GM19395 (cell line): ENCODE data around the gene DBH.
"Not testable (repeated sequence)": the region's sequence is repeated elsewhere in the genome, so short reads cannot be mapped to it uniquely, and the experiment has no call there.

Experiments used
- ATAC-seq: cut with Tn5 transposase; IDR thresholded peaks from one replicate; pipeline ENCODE4 v1.9.1; 2021; ENCODE audit warnings: mild to moderate bottlenecking, moderate library complexity; ENCODE audit not compliant: unreplicated experiment

Gene DBH

GRCh38 chr9:133619791-133620190, 16.4 kb upstream of the DBH start:
- ATAC-seq, result no peak

DNA sequence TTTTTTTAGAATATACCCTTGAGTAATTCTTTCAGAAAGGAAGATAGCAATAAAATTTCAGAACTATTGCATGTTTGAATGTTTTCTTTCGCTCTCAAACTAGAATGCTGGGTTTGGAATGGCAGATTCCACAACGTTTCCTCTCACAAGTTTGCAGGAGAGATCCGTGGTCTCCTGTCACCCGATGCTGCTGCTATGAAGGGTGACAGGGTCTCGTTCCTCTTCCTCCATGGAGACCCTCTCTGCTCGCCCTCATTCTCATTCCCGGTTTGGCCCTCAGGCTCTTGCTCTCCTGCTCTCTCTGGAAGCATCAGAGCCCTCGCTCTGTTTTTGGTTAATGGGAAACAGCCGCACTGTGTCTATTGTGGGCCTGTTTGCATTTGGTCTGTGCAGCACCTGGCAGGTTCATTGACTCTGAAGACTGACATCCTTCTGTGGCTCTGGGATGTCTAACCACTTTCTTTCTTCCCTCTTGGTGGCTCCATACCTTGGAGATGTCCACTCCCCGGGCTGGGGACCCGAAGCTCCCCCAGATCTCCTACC, 14.4 kb upstream of the DBH start:
- no peak for ATAC-seq

DNA sequence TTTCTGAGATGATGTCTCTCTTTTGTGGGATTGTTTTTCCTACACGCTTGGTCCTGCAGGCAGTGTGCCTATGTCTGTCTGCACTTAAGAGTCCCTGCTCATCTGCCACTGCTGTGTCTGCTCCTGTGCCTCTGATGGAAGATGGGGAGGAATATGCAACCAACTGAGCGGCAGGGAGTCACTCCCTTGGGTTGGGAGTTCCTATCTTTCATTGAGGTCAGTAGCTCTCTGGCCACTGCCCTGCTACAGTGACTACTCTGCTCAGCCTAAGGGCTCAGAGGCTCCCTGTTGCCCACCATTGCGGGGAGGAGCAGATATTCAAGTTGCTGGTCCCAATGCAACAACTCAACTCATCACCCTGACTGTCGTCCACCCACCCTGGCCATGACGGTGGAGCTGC, 13.6 kb upstream of the DBH start:
- no peak for ATAC-seq

DNA sequence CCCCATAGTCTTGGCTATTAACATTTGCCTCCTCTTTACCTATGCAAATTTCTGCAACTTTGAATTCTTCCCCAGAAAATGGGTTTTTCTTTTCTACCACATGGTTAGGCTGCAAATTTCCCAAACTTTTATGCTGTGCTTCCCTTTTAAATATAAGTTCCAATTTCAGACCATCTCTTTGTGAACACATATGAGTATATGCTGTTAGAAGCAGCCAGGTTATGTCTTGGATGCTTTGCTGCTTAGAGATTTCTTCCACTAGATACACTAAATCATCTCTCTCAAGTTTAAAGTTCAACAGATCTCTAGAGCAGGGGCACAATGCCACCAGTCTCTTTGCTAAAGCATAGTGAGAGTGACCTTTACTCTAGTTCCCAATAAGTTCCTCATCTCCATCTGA, 10.2 kb upstream of the DBH start:
- ATAC-seq, result not testable (repeated sequence)

DNA sequence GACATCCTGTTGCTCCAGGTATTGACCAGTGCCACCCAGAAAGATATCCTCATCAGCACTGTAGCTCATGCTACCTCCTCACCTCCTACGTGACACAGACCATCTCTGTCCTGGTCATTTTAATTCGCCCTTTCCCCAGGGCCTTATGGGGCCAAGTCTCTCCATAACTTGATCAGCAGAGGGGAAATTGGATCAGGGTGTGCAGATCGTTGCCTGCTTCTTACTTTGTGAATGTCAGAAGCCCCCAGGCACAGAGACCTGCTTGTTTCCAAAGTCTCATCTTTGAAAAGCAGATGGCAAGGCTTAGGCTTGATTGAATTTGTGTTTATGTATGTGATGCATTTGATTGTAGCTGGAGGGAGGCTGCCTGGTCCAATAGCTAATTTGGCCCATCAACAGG, 8.8 kb upstream of the DBH start:
- no peak for ATAC-seq

GRCh38 chr9:133628766-133629165, 7.4 kb upstream of the DBH start:
- ATAC-seq, result no peak

DNA sequence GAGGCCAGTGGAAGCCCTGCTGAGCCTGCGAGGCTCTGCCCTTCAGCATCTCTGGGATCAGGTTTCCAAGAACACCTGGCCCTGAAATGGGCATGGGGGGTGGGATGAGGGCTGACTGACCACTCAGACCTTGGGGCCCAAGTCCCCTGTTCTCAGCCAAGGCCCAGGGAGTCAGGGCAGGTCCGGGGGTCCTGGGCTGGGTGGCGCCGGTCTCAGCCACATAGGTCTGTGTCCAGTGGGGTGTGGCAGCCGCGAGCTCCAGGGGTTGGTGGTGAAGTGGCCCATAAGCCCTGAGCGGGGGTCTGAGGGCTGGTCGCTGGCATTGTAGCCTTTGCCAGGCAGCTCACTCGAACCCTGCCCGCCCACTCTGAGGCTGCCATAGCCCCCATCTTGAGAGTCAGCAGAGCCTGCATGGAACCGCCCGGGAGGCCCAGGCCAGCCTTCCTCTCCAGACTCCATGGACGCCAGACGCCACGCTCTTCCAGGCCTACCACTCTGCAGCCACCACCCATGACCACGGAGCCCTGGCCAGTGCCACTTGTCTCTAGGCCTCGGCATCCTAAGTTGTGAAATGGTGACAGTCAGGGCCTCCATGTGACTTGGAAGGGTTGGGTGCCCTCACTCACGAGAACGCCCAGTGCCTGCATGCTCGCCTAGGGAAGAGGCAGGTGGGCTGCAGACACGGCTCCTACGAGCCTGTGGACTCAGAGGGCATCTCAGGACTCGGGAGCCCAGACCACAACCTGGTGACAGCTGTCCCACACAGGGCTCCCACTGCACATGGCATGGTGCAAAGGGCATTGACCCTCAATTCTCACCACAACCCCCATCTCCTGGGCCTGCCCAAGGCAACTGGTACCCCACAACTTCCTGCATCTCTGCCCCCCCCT, 6.7 kb upstream of the DBH start:
- ATAC-seq, result no peak

GRCh38 chr9:133631111-133631510, 5.1 kb upstream of the DBH start:
- ATAC-seq, result no peak

- ATAC-seq, result no peak
Measured at GRCh38 chr9:133632806-133633680, 3.1 kb upstream of the DBH start.

- ATAC-seq, result no peak
Measured at GRCh38 chr9:133633681-133634080, 2.5 kb upstream of the DBH start.

DNA sequence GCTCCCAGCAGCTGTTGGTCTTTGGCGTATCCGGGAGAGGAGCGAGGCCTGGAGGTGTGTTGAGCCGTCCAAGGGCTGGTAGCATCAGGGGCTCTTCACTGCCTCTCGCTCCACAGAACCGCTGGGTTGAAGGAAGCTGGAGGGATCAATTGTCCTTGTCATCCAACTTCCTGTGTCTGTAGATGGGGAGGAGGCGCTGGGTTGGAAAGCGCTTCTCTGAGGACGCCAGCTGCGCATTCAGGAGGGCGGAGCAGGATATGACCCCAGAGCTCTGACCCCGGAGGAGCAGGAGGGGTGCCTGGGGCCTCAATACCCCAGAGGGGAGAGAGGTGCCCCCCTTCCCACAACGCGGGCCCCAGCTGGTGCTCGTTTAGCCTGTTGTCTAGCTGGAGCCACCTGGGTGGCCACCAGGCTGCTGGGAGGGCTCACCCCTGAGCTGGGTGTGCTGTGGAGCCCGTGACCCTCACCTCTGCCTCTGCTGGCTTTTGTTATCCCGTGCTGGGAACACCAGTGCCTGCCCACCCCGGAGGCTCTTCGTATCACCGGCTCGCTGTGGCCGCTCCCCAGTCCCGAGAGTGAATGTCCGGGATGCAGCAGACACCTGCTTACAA, 2.0 kb upstream of the DBH start:
- ATAC-seq, result no peak

DNA sequence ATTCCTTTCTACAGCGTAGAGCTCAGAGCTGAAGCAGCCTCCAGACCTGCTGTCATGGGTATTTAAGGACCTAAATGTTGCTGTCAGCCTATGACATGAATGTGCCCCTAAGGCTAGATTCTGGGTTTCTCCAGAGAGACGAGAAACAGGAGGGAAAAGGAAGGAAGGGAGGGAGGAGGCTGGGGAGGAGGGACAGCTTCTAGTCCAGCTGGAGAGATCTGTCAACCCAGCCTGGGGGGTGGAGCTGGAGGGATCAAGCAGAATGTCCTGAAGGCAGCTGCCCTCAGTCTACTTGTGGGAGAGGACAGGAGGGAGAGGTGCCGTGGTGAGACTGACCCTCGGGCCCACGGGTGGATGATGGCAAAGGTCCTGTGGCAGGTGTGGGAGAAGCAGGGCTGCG, 1.1 kb upstream of the DBH start:
- no peak for ATAC-seq

- no peak for ATAC-seq
Measured at GRCh38 chr9:133636902-133637301, 739 bp downstream of the DBH start.

DNA sequence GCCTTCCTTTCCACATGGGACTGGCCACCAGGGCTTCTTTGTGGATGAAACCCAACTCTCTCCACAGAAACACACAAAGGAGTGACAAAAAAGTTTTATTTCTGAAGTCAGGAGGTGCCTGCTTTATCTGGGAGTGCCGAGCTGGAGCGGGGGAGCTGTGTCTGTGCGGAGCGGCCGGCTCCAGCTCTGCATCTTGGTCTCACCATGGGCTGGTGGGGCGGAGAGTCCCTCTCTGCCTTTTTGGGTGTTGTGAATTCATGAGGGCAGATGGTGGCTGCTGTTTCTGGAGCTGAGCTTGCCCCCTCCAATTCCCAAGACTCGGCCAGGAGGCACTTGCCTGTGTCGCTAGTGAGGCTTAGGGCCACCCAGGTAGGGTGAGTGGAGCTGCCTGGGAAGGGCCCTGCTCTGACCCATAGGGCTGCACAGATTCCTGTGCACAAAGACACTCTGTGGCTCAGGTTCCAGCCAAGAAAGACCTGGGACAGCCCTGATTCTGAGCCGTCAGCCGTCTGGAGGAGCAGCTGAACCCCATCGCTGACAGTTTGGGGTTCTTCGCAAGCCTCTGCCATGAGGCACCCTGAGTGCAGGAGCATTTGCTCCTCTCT, 1.4 kb downstream of the DBH start:
- ATAC-seq, result no peak

- no peak for ATAC-seq
Measured at GRCh38 chr9:133638076-133638475, 1.9 kb downstream of the DBH start.

DNA sequence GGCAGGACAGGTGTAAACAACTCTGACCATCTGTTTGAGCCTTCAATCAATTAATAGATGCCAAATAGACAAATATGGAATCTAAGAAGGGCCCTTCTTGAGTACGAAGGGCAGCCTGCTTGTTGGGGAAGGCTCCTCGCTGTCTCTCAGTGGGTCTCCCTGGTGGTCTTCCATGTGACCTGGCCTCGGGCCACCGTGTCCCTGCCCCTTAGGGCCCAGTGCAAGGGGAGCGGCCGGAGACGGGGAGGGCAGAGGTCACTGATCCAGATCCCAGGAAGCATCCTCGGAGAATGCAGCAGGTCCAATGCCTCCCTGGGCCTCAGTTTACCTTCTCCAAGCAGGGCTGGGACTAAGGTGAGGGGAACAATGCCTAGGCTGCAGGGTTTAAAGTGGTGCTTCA, 2.5 kb downstream of the DBH start:
- no peak for ATAC-seq

- no peak for ATAC-seq
Measured at GRCh38 chr9:133639613-133640012, 3.5 kb downstream of the DBH start.

GRCh38 chr9:133640160-133640559, 4.0 kb downstream of the DBH start:
- no peak for ATAC-seq

- no peak for ATAC-seq
Measured at GRCh38 chr9:133640580-133641395, 4.6 kb downstream of the DBH start.

DNA sequence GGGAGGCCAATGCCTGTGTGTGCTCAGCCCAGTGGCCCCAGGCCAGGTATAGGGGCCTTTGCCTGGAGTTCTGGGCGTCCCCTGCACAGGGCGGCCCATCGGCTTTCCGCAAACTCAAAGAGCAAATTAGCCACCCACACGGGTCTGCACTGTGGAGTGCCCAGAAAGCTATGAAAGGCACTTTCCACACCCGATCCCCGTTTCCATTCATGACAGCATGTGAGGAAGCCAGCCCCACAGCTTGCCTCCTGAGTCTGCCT, 5.2 kb downstream of the DBH start:
- no peak for ATAC-seq
